T47D (cell line): Measurements from ENCODE around the gene WDR53.
"Not testable (repeated sequence)": the region's sequence is repeated elsewhere in the genome, so short reads cannot be mapped to it uniquely, and the experiment has no call there.

ENCODE experiments used
- DNase-seq, 2 experiments: peaks; one replicate each; pipeline versions ENCODE4 v3.0.0 to v3.0.0-alpha.2; 2011 to 2012; ENCODE audit warnings: low read depth in 1 of 2, low spot score in 1 of 2
- JUND ChIP-seq: IDR thresholded peaks from 2 replicates; pipeline ENCODE4 v1.6.1; 2012; ENCODE audit warnings: low read depth
- in situ Hi-C: cut with HindIII; loops from 2 replicates; pipeline ENCODE4 v1.10.0; 2016; ENCODE audit warnings: low sequenced_read_pairs, low pct_unique_long_range_greater_than_20kb

WDR53 gene

GRCh38 chr3:196552253-196552652 is 16.1 kb downstream of the WDR53 start:
- in situ Hi-C loops: no loop called here
- no peak for DNase-seq
- TF ChIP-seq JUND: no peak

GRCh38 chr3:196550172-196550571 is 18.2 kb downstream of the WDR53 start:
- DNase-seq, in situ Hi-C loops: not testable (repeated sequence)

DNA sequence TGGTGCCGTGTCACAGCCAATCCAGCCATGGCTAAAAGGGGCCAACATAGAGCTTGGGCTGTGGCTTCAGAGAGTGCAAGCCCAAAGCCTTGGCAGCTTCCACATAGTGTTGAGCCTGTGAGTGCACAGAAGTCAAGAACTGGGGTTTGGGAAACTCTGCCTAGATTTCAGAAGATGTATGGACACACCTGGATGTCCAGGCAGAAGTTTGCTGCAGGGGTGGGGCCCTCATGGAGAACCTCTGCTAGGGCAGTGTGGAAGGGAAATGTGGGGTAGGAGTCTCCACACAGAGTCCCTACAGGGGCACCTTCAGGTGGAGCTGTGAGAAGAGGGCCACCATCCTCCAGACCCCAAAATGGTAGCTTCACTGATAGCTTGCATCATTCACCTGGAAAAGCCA is 19.0 kb downstream of the WDR53 start:
- in situ Hi-C loops, DNase-seq: not testable (repeated sequence)

GRCh38 chr3:196547067-196547466 is 21.3 kb downstream of the WDR53 start:
- TF ChIP-seq JUND: no peak
- in situ Hi-C loops: no loop called here
- peak in 1 of 2 experiments; percentile 47 for DNase-seq

DNA sequence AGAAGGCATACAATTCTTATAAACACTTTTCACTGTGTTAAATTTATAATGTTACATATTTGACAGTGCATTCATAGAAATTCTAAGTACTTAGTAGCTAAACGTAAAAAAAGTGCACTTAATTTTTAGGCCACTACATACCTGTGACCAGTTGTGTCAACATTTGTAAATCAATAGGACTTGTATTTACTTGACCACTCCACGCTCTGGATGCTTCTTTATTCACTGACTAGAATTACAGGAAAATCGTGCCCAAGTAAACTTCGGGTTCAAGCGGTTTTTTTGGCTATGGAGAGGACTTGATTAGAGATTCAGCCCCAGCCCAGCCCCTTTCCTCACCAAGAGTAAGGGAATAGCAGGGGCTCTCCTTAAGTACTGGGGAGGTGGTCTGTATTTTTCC is 21.8 kb downstream of the WDR53 start:
- no peak for TF ChIP-seq JUND
- peak in 1 of 2 experiments; percentile 94 for DNase-seq
- in situ Hi-C loops: no loop called here

DNA sequence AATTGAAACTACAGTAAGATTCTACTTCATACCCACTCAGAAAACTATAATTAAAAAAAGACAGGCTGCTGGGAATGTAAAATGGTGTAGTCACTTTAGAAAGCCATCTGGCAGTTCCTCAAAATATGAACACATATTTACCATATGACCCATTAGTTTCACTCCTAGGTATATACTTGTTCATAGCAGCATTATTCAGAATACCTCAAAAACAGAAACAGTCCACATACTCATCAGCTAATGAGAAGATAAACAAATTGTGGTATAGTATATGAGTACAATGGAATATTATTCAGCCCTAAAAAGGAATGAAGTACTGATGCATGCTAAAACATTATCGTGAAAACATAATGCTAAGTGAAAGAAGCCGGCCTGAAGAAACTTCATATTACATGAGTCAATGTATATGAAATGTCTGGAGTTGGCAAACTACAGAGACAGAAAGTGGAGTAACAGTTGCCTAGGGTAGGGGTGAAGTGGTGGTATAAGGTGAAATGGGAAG is 23.8 kb downstream of the WDR53 start:
- no peak for TF ChIP-seq JUND
- in situ Hi-C loops: no loop called here
- DNase-seq: no peak

DNA sequence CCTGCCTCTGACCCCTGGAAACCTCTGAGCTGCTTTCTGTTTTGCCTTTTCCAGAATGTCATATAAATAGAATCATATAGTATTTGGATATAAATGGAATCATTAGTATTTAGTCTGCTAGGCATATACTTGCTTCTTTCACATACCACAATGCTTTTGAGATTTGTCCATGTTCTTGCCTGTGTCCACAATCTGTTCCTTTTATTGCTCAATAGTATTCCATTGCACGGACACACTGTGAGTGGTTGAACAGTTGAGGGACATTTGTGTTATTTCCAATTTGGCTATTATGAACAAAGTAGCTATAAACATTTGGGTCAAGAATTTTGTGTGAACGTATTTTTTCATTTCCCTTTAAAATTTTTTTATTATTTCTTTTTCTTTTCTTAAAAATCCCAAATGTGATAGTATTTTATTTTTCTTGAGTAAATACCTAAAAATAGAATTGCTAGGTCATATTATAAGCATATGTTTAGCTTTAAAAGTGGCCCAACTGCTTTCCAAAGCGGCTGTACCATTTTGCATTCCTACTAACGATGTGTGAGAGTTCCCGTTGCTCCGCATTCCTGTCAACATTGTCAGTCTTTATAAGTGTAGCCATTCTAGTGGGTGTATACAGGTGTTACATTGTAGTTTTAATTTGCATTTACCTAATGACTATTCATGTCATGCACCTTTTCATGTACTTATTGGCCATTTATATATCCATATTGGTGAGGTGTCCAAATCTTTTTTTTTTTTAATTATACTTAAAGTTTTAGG is 26.5 kb downstream of the WDR53 start:
- peak; percentile 48 to 94 for DNase-seq
- in situ Hi-C loops: no loop called here
- no peak for TF ChIP-seq JUND

DNA sequence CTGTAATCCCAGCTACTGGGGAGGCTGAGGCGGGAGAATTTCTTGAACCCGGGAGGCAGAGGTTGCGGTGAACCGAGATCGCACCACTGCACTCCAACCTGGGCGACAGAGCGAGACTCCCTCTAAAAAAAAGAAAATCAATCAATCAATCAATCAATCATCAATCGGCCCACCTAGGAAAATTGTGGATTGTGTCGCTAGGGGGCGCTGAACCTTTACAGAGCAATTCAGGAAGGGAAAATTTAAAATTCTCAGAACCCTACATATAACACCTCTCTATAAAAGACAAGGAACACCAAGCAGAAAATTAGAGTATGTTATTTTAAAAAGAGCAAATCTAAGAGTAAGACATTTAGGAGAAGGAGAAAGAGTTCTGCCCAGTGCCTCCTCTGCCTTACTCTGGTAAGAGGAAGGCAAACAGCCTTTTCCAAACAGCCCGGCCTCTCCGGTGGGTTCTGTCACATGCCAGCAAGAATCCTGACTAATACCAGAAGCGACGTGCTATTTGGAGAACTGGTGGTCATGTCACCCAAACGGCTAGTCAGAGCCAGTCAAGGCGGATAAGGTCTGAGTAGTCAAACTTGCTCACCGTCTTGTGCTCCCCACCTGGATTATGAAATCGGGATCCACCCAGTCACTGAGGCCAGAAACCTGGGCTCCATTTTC is 30.9 kb downstream of the WDR53 start:
- peak; percentile 73 to 77 for DNase-seq
- TF ChIP-seq JUND: no peak
- in situ Hi-C loops: no loop called here

- no peak for TF ChIP-seq JUND
- in situ Hi-C loops: no loop called here
- no peak for DNase-seq
Measured at GRCh38 chr3:196533260-196533681, 35.1 kb downstream of the WDR53 start.

GRCh38 chr3:196531418-196531817 is 36.9 kb downstream of the WDR53 start:
- no peak for TF ChIP-seq JUND
- in situ Hi-C loops: no loop called here
- DNase-seq: no peak

DNA sequence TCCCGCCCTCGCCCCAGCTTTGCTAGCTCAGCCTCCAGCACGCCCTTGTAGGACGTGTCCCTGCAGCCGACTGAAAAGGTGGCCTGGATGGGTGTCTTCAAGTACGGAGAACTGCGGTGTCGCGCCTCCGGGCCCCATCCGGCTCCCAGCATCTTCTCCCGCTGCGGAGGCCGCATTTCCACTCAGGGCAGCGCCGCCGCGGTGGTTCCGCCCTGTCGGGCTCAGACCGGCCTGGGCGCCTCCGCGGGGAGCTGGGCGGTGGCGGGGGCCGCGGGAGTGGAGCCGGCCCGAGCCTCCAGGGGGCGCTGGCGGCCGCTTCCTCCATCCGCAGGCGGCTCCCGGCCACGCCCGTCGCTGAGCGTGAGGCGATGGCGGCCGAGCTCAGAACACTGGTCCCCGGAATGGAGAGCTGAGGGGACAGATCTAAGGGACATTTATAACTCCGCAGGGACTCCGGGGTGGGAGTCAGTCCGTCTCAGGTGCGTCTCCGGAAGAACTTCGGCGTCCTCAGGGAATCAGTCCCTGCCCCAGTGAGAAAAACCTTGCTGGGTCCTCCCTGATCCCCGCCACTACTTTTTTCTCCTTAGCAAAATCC is 39.6 kb downstream of the WDR53 start:
- in situ Hi-C loops: no loop called here
- TF ChIP-seq JUND: no peak
- peak; percentile 87 to 96 for DNase-seq

DNA sequence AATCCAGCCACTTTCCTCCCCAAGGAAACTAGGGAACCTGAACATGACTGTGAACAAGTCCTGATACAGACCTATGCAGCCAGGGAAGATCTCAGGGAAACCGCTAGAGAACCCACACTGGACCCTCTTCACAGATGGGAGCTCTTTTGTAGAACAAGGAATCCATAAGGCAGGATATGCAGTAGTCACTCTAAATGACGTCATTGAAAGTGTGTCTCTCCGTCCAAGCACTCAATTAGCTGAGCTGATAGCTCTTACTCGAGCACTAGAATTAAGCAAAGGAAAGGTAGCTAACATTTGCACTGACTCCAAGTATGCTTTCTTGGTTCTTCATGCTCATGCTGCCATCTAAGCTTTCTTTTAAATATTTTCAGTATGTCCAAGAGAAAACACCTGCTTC is 43.2 kb downstream of the WDR53 start:
- no peak for DNase-seq
- TF ChIP-seq JUND: no peak
- in situ Hi-C loops: no loop called here

DNA sequence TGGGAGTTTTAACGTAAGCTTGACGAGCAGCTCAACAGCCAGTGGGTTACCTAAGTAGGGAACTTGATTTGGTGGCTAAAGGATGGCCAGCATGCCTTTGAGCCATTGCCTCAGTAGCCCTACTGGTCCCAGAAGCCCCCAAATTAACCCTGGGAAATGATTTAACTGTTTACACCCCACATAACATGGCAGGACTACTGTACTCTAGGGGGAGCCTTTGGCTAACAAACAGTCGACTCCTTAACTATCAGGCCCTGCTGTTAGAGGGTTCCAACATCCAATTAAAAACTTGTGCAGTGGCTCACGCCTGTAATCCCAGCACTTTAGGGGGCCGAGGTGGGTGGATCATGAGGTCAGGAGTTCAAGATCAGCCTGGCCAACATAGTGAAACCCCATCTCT is 43.8 kb downstream of the WDR53 start:
- no peak for TF ChIP-seq JUND
- DNase-seq: peak in 1 of 2 experiments; percentile 67
- in situ Hi-C loops: no loop called here

DNA sequence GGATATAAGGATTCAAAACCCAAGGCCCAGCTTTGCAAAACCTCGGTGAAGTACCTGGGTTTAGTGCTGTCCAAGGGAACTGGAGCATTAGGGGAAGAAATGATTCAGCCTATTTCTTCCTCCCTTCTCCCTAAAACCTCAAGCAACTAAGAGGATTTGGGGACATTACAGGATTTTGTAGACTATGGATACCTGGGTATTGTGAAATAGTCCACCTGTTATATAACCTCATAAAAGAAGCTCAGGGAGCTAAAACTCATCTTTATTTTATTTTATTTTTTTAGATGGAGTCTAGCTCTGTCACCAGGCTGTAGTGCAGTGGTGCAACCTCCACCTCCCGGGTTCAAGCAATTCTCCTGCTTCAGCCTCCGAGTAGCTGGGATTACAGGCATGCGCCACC is 44.5 kb downstream of the WDR53 start:
- TF ChIP-seq JUND: no peak
- in situ Hi-C loops: no loop called here

DNA sequence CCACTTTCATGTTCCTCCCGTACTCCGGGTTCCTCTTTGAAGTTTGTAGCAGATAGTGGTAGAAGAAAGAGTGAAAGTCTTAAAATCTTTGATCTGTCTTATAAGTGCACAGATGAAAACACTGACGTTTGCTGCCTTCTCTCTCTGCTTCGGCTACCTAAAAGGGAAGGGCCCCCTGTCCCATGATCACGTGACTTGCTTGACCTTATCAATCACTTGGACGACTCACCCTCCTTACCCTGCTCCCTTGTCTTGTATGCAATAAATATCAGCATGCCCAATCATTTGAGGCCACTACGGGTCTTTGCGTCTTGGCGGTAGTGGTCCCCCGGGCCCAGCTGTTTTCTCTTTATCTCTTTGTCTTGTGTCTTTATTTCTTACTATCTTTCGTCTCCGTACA is 47.1 kb downstream of the WDR53 start:
- DNase-seq, in situ Hi-C loops: not testable (repeated sequence)

More for the DNA sequence above, 44.5 kb downstream of the WDR53 start:
- DNase-seq: no peak
